GM12891 (cell line): ENCODE results near the gene ST13.
"Not testable (repeated sequence)": the region's sequence is repeated elsewhere in the genome, so short reads cannot be mapped to it uniquely, and the experiment has no call there.

ENCODE experiments used
- POLR2A ChIP-seq: IDR thresholded peaks from 2 replicates; pipeline ENCODE4 v1.6.1; 2011; ENCODE audit warnings: low read depth, low read length, control low read depth
- POLR2AphosphoS5 ChIP-seq: IDR thresholded peaks from 2 replicates; pipeline ENCODE4 v1.6.1; 2011; ENCODE audit warnings: low read depth, low read length, control low read depth
- POU2F2 ChIP-seq: IDR thresholded peaks from 2 replicates; pipeline ENCODE4 v1.6.1; 2011; ENCODE audit warnings: low read depth, mild to moderate bottlenecking, control low read depth, low read length, moderate library complexity
- SPI1 ChIP-seq: IDR thresholded peaks from 2 replicates; pipeline ENCODE4 v1.6.1; 2011; ENCODE audit warnings: low read depth, low read length, control low read depth
- TAF1 ChIP-seq: IDR thresholded peaks from 2 replicates; pipeline ENCODE4 v1.6.1; 2011; ENCODE audit warnings: low read depth, low read length, control low read depth

- not testable (repeated sequence) for TF ChIP-seq POLR2A, SPI1, TAF1, POU2F2, POLR2AphosphoS5
Measured at GRCh38 chr22:40845816-40846215, 10.6 kb downstream of the ST13 start.
